ENCODE data around the gene ANXA2. TPM values are rescaled to one million over a fixed set of nuclear protein-coding genes. Genes with fewer than 3 reads are reported as not detected.

The ANXA2 gene
- total and polyA plus RNA-seq, 2 donors from 2014 or later: 383 to 867 TPM

DNA sequence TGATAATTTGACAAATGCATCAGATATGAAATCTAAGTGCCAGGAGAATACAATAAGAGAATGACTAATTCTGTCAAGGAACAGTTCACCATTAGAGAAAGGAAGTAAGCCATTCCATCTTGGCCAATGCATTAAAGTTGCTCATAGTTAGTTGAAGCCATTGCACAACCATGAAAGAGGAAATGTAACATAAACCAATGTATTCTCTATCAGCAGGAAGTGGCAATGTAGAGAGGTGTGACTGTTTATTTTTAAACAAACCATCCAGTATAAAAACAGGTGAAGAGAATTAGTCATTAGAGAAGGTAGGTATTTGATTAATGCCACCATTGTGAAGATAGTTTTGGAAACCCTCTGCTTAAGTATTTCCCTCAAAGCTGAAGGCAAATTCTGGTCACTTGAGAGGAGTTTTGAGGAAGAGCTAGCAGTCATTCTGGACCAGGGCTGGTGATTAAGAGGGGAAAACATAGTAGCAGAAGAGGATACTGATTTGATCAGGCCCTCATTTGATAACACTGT lies 10.7 kb upstream of the ANXA2 start:
- no peak for DNase-seq
- Histone ChIP-seq H3K27me3 (ENCODE audit: control insufficient read depth, insufficient read depth, low read length) (no peaks in the 10 kb centered on the region), H3K4me1 (ENCODE audit: control insufficient read depth in 2 of 3, insufficient read depth in 2 of 3, low read depth in 1 of 3, low read length in 3 of 3) (no peaks in the 10 kb centered on the region), H3K9me3 (ENCODE audit: control insufficient read depth in 2 of 3, insufficient read depth in 1 of 3, low read length in 3 of 3) (no peaks in the 10 kb centered on the region), H3K36me3 (ENCODE audit: control insufficient read depth in 2 of 3, insufficient read depth in 3 of 3, low read length in 3 of 3) (no peaks in the 10 kb centered on the region), H3K4me3 (ENCODE audit: low read length in 3 of 3) (no peak overlapping the region), H3K9ac (ENCODE audit: low read length in 3 of 3) (no peak overlapping the region), H3K27ac (ENCODE audit: low read depth in 2 of 2, low read length in 2 of 2) (no peak overlapping the region)
- intact Hi-C loops (cut with DNase I): no loop called here
- TF ChIP-seq, protein P1, sequence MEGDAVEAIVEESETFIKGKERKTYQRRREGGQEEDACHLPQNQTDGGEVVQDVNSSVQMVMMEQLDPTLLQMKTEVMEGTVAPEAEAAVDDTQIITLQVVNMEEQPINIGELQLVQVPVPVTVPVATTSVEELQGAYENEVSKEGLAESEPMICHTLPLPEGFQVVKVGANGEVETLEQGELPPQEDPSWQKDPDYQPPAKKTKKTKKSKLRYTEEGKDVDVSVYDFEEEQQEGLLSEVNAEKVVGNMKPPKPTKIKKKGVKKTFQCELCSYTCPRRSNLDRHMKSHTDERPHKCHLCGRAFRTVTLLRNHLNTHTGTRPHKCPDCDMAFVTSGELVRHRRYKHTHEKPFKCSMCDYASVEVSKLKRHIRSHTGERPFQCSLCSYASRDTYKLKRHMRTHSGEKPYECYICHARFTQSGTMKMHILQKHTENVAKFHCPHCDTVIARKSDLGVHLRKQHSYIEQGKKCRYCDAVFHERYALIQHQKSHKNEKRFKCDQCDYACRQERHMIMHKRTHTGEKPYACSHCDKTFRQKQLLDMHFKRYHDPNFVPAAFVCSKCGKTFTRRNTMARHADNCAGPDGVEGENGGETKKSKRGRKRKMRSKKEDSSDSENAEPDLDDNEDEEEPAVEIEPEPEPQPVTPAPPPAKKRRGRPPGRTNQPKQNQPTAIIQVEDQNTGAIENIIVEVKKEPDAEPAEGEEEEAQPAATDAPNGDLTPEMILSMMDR (IDR thresholded peaks at IDR 0.05; ENCODE audit: borderline replicate concordance, extremely low read depth, insufficient read depth): no peak
- no peak for FAIRE-seq

GRCh38 chr15:60407415-60407805 lies 9.6 kb upstream of the ANXA2 start:
- Histone ChIP-seq H3K4me3 (ENCODE audit: low read length in 3 of 3) (no peak overlapping the region), H3K36me3 (ENCODE audit: control insufficient read depth in 2 of 3, insufficient read depth in 3 of 3, low read length in 3 of 3) (no peaks in the 10 kb centered on the region), H3K27ac (ENCODE audit: low read depth in 2 of 2, low read length in 2 of 2) (no peak overlapping the region), H3K9me3 (ENCODE audit: control insufficient read depth in 2 of 3, insufficient read depth in 1 of 3, low read length in 3 of 3) (no peaks in the 10 kb centered on the region), H3K4me1 (ENCODE audit: control insufficient read depth in 2 of 3, insufficient read depth in 2 of 3, low read depth in 1 of 3, low read length in 3 of 3) (peaks cover 0 to 2% (median 2%) of the 10 kb centered on the region in 3 donors), H3K27me3 (ENCODE audit: control insufficient read depth, insufficient read depth, low read length) (no peaks in the 10 kb centered on the region), H3K9ac (ENCODE audit: low read length in 3 of 3) (no peak overlapping the region)
- TF ChIP-seq, protein P1 (IDR thresholded peaks at IDR 0.05; ENCODE audit: borderline replicate concordance, extremely low read depth, insufficient read depth): no peak
- DNase-seq: no peak
- FAIRE-seq: no peak
- intact Hi-C loops (cut with DNase I): no loop called here

DNA sequence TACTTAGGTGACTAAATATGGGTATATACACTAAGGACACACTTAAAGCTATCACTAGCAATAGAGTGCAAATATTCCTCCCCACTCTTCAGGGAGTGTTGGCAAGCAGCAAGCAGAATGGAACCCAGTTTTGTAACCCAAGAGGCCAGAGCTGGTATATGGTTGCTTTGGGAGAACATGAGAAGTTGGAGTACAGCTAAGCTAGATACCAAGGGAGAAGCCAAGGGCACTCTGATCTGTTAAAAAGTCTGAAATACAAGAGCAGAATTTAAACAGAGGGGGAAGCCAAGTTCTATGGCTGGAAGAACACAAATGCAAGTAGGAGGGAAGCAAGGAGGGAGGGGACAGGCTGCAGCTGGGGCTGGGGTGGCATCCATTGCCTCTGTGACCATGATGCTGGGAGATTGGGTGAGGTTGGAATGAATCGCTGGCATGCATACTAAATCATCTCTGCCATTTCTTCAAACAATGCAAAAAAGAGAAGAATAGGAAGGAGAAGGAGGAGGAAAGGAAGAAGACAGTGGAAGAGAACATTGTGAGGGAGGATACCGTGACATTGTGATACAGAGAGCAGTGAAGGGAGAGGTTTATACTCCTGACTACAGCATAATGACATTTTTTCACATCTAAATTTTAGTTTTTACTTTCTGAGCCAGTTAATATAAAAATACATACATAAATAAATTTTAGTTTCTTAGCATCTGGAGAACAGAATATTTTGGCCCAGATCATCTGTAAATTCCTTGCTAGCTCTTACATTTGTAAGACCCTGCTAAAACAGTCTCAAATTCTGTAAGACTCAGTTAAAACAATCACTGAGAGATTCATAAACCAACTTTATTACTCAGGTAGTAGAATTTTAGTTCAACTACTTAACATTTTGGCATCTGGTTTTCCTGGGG lies 9.0 kb upstream of the ANXA2 start:
- no peaks in the 10 kb centered on the region for H3K27me3 ChIP-seq (ENCODE audit: control insufficient read depth, insufficient read depth, low read length)
- DNase-seq (no peak), FAIRE-seq (no peak)
- H3K4me1 ChIP-seq (ENCODE audit: control insufficient read depth in 2 of 3, insufficient read depth in 2 of 3, low read depth in 1 of 3, low read length in 3 of 3): peaks cover 0 to 3% (median 2%) of the 10 kb centered on the region in 3 donors
- no peak overlapping the region for H3K27ac ChIP-seq (ENCODE audit: low read depth in 2 of 2, low read length in 2 of 2)
- H3K4me3 ChIP-seq (ENCODE audit: low read length in 3 of 3): no peak overlapping the region
- no peak overlapping the region for H3K9ac ChIP-seq (ENCODE audit: low read length in 3 of 3)
- intact Hi-C loops (cut with DNase I): no loop called here
- no peaks in the 10 kb centered on the region for H3K36me3 ChIP-seq (ENCODE audit: control insufficient read depth in 2 of 3, insufficient read depth in 3 of 3, low read length in 3 of 3)
- H3K9me3 ChIP-seq (ENCODE audit: control insufficient read depth in 2 of 3, insufficient read depth in 1 of 3, low read length in 3 of 3): no peaks in the 10 kb centered on the region
- TF ChIP-seq, protein P1 (IDR thresholded peaks at IDR 0.05; ENCODE audit: borderline replicate concordance, extremely low read depth, insufficient read depth): no peak
